Measurements from ENCODE around the gene ADIRF. TPM values are rescaled to one million over a fixed set of nuclear protein-coding genes. Genes with fewer than 3 reads are reported as not detected.

The ADIRF gene
- total RNA-seq, 1 donor from 2014 or later = not detected

DNA sequence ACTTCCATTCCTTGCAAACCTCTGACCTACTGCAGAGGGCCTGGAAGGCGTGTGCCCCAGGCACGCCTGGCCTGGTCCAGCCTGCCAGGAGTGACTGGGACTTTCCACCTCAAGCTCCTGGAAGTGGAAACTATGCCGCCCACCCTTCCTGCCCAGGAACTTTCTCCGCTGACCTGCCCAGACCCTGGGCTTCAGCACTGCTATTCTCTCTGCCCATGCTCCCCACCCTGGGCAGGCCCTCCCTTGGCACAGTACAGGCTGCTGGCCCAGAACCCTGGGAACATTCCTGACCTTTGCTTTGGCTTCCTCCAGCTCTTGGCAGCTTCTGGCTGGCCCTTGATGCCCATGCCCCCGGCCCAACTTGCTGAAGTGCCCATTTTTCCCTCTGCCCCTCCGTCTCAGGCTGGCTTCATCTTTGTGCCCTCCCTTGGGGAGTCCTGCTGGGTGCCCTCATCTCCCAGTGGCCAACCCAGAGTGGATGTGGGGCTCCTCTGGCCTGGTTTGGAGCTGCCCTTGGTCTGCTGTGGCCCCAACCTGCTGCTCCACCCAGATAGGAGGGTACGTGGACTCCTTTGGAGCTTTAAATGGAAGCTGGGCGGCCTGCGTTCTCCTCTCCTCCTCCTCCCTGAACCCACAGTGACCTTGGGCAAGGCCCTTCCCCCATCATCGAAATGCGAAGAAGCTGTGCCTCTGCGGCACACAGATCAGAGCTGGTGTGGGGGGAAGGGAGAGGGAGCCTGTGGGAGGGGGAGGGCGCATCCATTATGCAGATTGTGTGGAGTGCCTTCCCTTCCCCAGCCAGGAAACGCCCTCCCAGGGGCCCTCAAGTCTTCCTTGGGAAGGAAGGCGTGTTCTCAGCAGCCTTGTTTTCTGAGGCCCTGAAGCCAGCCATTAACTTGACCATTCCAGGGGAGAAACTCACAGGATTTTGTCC, 14.3 kb upstream of the ADIRF start:
- peaks cover 4% of the 10 kb centered on the region for H3K4me1 Mint-ChIP-seq (ENCODE audit: low read depth, unreplicated experiment)
- no peak overlapping the region for H3K27ac ChIP-seq (ENCODE audit: low read depth, low read length)

GRCh38 chr10:86954681-86955500, 13.4 kb upstream of the ADIRF start:
- TF ChIP-seq, protein P1, sequence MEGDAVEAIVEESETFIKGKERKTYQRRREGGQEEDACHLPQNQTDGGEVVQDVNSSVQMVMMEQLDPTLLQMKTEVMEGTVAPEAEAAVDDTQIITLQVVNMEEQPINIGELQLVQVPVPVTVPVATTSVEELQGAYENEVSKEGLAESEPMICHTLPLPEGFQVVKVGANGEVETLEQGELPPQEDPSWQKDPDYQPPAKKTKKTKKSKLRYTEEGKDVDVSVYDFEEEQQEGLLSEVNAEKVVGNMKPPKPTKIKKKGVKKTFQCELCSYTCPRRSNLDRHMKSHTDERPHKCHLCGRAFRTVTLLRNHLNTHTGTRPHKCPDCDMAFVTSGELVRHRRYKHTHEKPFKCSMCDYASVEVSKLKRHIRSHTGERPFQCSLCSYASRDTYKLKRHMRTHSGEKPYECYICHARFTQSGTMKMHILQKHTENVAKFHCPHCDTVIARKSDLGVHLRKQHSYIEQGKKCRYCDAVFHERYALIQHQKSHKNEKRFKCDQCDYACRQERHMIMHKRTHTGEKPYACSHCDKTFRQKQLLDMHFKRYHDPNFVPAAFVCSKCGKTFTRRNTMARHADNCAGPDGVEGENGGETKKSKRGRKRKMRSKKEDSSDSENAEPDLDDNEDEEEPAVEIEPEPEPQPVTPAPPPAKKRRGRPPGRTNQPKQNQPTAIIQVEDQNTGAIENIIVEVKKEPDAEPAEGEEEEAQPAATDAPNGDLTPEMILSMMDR (IDR thresholded peaks at IDR 0.05; ENCODE audit: insufficient read depth, low read depth, low read length) = no peak
- TF ChIP-seq EZH2 (IDR thresholded peaks at IDR 0.05; ENCODE audit: insufficient read depth, low read length) = no peak
- Mint-ChIP-seq H3K27me3 (ENCODE audit: low read depth, unreplicated experiment) (no peaks in the 10 kb centered on the region), H3K36me3 (ENCODE audit: low read depth, unreplicated experiment) (peaks cover 3% of the 10 kb centered on the region), H3K4me3 (ENCODE audit: unreplicated experiment) (no peak overlapping the region), H3K9me3 (ENCODE audit: unreplicated experiment) (peaks cover 12% of the 10 kb centered on the region), H3K27ac (ENCODE audit: unreplicated experiment) (no peak overlapping the region), H3K4me1 (ENCODE audit: low read depth, unreplicated experiment) (peaks cover 9% of the 10 kb centered on the region)
- no peak overlapping the region for H3K9ac ChIP-seq (ENCODE audit: low read length)
- H3K9me3 ChIP-seq (ENCODE audit: insufficient read depth, low read depth, low read length) = peaks cover 2% of the 10 kb centered on the region
- no peak overlapping the region for H3K27ac ChIP-seq (ENCODE audit: low read depth, low read length)
- H2AFZ ChIP-seq (ENCODE audit: low read depth, low read length) = peak overlapping the region; percentile 63
- H3K79me2 ChIP-seq (ENCODE audit: insufficient read depth, low read length) = no peaks in the 10 kb centered on the region
- H3K36me3 ChIP-seq (ENCODE audit: insufficient read depth, low read length) = no peaks in the 10 kb centered on the region
- no peaks in the 10 kb centered on the region for H3K27me3 ChIP-seq (ENCODE audit: insufficient read depth, low read length)
- no peak overlapping the region for H3K4me2 ChIP-seq (ENCODE audit: low read length)
- FAIRE-seq (no peak), DNase-seq (ENCODE audit: low read depth) (no peak)
- no peak overlapping the region for H3K4me3 ChIP-seq (ENCODE audit: insufficient read depth, low read depth, low read length)
- H3K4me1 ChIP-seq (ENCODE audit: insufficient read depth, low read length) = peaks cover 16% of the 10 kb centered on the region
- no peaks in the 10 kb centered on the region for H4K20me1 ChIP-seq (ENCODE audit: insufficient read depth, low read length)

More for the DNA sequence above, 14.3 kb upstream of the ADIRF start:
- FAIRE-seq (no peak), DNase-seq (ENCODE audit: low read depth) (peak; percentile 48)
- H3K4me1 ChIP-seq (ENCODE audit: insufficient read depth, low read length) = peaks cover 7% of the 10 kb centered on the region
- peaks cover 2% of the 10 kb centered on the region for H3K9me3 ChIP-seq (ENCODE audit: insufficient read depth, low read depth, low read length)
- H3K9ac ChIP-seq (ENCODE audit: low read length) = no peak overlapping the region
- Mint-ChIP-seq H3K9me3 (ENCODE audit: unreplicated experiment) (peaks cover 12% of the 10 kb centered on the region), H3K36me3 (ENCODE audit: low read depth, unreplicated experiment) (peaks cover 3% of the 10 kb centered on the region), H3K27me3 (ENCODE audit: low read depth, unreplicated experiment) (no peaks in the 10 kb centered on the region), H3K27ac (ENCODE audit: unreplicated experiment) (no peak overlapping the region), H3K4me3 (ENCODE audit: unreplicated experiment) (no peak overlapping the region)
- peak overlapping the region; percentile 63 for H2AFZ ChIP-seq (ENCODE audit: low read depth, low read length)
- no peak overlapping the region for H3K4me2 ChIP-seq (ENCODE audit: low read length)
- no peaks in the 10 kb centered on the region for H3K79me2 ChIP-seq (ENCODE audit: insufficient read depth, low read length)
- H4K20me1 ChIP-seq (ENCODE audit: insufficient read depth, low read length) = no peaks in the 10 kb centered on the region
- H3K4me3 ChIP-seq (ENCODE audit: insufficient read depth, low read depth, low read length) = no peak overlapping the region
- no peaks in the 10 kb centered on the region for H3K27me3 ChIP-seq (ENCODE audit: insufficient read depth, low read length)
- no peak for TF ChIP-seq EZH2 (IDR thresholded peaks at IDR 0.05; ENCODE audit: insufficient read depth, low read length)
- TF ChIP-seq, protein P1 (IDR thresholded peaks at IDR 0.05; ENCODE audit: insufficient read depth, low read depth, low read length) = no peak
- H3K36me3 ChIP-seq (ENCODE audit: insufficient read depth, low read length) = no peaks in the 10 kb centered on the region

All from astrocyte (in vitro differentiated cells and primary cell).